Measurements from ENCODE around the gene SMC3.

DNA sequence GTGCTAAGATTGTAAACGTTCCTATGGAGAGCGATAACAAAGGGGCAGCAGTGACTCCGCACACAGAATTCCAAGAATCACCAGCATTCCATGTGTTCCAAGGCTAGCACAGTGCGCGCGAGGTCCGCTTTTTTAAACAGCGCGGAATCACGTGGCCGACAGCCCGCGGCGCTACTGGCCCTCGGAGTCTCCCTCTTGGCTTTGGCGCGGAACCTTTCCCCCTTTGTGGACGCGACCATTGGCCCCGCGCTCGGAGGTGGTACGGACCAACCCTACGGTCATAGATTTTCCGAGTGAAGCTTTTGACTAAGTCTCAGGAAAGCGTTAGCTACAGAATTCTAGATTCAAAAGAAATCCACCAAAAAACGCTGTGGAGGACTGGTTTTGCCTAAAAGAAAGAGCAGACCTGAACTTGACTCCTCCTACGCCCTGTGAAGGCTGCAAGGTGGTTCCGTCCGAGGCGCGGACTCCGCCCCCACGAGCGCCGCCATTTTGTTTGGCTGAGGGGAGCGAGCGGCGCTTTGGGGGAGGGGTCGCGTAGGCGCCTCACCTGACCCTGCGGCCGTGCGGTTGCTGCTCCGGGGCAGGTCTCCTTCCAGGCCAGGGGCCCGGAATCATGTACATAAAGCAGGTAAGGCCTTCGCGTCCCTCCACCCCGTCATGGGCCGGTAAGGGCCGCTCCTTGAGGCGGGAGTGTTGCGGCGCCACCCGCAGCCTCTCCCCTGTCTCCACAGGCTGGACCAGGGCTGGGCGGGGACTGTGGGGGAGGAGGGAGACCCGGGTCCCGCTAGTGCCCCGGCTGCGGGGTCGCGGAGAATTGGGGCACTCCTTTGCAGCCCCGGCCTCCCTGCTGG, at the start of gene SMC3:
- TF ChIP-seq POLR2AphosphoS5 (IDR thresholded peaks at IDR 0.05; ENCODE audit: low read depth, low read length): peak; percentile 87
- TF ChIP-seq, protein P1, sequence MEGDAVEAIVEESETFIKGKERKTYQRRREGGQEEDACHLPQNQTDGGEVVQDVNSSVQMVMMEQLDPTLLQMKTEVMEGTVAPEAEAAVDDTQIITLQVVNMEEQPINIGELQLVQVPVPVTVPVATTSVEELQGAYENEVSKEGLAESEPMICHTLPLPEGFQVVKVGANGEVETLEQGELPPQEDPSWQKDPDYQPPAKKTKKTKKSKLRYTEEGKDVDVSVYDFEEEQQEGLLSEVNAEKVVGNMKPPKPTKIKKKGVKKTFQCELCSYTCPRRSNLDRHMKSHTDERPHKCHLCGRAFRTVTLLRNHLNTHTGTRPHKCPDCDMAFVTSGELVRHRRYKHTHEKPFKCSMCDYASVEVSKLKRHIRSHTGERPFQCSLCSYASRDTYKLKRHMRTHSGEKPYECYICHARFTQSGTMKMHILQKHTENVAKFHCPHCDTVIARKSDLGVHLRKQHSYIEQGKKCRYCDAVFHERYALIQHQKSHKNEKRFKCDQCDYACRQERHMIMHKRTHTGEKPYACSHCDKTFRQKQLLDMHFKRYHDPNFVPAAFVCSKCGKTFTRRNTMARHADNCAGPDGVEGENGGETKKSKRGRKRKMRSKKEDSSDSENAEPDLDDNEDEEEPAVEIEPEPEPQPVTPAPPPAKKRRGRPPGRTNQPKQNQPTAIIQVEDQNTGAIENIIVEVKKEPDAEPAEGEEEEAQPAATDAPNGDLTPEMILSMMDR (IDR thresholded peaks at IDR 0.05 in 2 of 3, conservative IDR thresholded peaks at IDR 0.05 in 1 of 3; ENCODE audit: borderline replicate concordance in 1 of 3, insufficient read depth in 1 of 3, low read depth in 2 of 3, low read length in 2 of 3): no peak
- TF ChIP-seq POLR2A (IDR thresholded peaks at IDR 0.05; ENCODE audit: borderline replicate concordance, extremely low read depth, insufficient read depth, insufficient read length): peak; percentile 98
- no peak for TF ChIP-seq CEBPB (IDR thresholded peaks at IDR 0.05; ENCODE audit: low read depth)
- TF ChIP-seq EZH2 (IDR thresholded peaks at IDR 0.05): no peak
- TF ChIP-seq FOSL1 (IDR thresholded peaks at IDR 0.05; ENCODE audit: low read depth): no peak
- TF ChIP-seq, protein P2, sequence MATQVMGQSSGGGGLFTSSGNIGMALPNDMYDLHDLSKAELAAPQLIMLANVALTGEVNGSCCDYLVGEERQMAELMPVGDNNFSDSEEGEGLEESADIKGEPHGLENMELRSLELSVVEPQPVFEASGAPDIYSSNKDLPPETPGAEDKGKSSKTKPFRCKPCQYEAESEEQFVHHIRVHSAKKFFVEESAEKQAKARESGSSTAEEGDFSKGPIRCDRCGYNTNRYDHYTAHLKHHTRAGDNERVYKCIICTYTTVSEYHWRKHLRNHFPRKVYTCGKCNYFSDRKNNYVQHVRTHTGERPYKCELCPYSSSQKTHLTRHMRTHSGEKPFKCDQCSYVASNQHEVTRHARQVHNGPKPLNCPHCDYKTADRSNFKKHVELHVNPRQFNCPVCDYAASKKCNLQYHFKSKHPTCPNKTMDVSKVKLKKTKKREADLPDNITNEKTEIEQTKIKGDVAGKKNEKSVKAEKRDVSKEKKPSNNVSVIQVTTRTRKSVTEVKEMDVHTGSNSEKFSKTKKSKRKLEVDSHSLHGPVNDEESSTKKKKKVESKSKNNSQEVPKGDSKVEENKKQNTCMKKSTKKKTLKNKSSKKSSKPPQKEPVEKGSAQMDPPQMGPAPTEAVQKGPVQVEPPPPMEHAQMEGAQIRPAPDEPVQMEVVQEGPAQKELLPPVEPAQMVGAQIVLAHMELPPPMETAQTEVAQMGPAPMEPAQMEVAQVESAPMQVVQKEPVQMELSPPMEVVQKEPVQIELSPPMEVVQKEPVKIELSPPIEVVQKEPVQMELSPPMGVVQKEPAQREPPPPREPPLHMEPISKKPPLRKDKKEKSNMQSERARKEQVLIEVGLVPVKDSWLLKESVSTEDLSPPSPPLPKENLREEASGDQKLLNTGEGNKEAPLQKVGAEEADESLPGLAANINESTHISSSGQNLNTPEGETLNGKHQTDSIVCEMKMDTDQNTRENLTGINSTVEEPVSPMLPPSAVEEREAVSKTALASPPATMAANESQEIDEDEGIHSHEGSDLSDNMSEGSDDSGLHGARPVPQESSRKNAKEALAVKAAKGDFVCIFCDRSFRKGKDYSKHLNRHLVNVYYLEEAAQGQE (IDR thresholded peaks at IDR 0.05; ENCODE audit: low read depth): no peak
- TF ChIP-seq, protein P3, sequence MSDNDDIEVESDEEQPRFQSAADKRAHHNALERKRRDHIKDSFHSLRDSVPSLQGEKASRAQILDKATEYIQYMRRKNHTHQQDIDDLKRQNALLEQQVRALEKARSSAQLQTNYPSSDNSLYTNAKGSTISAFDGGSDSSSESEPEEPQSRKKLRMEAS (IDR thresholded peaks at IDR 0.05): peak; percentile 100
- peak; percentile 89 for TF ChIP-seq SIN3A (IDR thresholded peaks at IDR 0.05; ENCODE audit: low read depth)
- TF ChIP-seq RAD21 (IDR thresholded peaks at IDR 0.05; ENCODE audit: low read depth): no peak
- TF ChIP-seq JUND (IDR thresholded peaks at IDR 0.05): peak; percentile 89

Measured in HCT116 (cell line).